GM18951 (cell line): Measurements from ENCODE around the gene EPHA4.

Experiments used
- POLR2A ChIP-seq: IDR thresholded peaks from 4 replicates; pipeline ENCODE4 v1.6.1; 2011; ENCODE audit warnings: mild to moderate bottlenecking; ENCODE audit not compliant: insufficient read length, insufficient read depth; ENCODE audit errors: extremely low read depth
- in situ Hi-C: fragments of 300-500 bp; cut with MboI; formaldehyde crosslinking; loops from one replicate; pipeline ENCODE4 v1.12.0; 2022; ENCODE audit warnings: low sequenced_read_pairs, mixed read lengths, inconsistent platforms; ENCODE audit not compliant: unreplicated experiment

EPHA4 gene

GRCh38 chr2:221572219-221572820, at the start of gene EPHA4:
Gene EPHA4 (minus strand): TSS chr2:221572304. CDS start chr2:221572248, 56 bp downstream.
- no peak for TF ChIP-seq POLR2A
- in situ Hi-C loops: no loop called here

- in situ Hi-C loops: no loop called here
- TF ChIP-seq POLR2A: no peak
Observed at GRCh38 chr2:221618007-221618406, 45.9 kb upstream of the EPHA4 start.

- TF ChIP-seq POLR2A: no peak
- in situ Hi-C loops: no loop called here
Observed at GRCh38 chr2:221616561-221616960, 44.5 kb upstream of the EPHA4 start.

- TF ChIP-seq POLR2A: no peak
- in situ Hi-C loops: no loop called here
Observed at GRCh38 chr2:221614274-221614673, 42.2 kb upstream of the EPHA4 start.

- in situ Hi-C loops: no loop called here
- no peak for TF ChIP-seq POLR2A
Observed at GRCh38 chr2:221612800-221613199, 40.7 kb upstream of the EPHA4 start.

- in situ Hi-C loops: no loop called here
- TF ChIP-seq POLR2A: no peak
Observed at GRCh38 chr2:221612161-221612560, 40.1 kb upstream of the EPHA4 start.

GRCh38 chr2:221610675-221611074, 38.6 kb upstream of the EPHA4 start:
- in situ Hi-C loops: no loop called here
- no peak for TF ChIP-seq POLR2A

GRCh38 chr2:221610255-221610654, 38.2 kb upstream of the EPHA4 start:
- no peak for TF ChIP-seq POLR2A
- in situ Hi-C loops: no loop called here

GRCh38 chr2:221608442-221608841, 36.3 kb upstream of the EPHA4 start:
- TF ChIP-seq POLR2A: no peak
- in situ Hi-C loops: no loop called here

- in situ Hi-C loops: no loop called here
- no peak for TF ChIP-seq POLR2A
Observed at GRCh38 chr2:221606424-221606823, 34.3 kb upstream of the EPHA4 start.

- TF ChIP-seq POLR2A: no peak
- in situ Hi-C loops: no loop called here
Observed at GRCh38 chr2:221605751-221606240, 33.7 kb upstream of the EPHA4 start.

GRCh38 chr2:221602938-221603337, 30.8 kb upstream of the EPHA4 start:
- in situ Hi-C loops: no loop called here
- no peak for TF ChIP-seq POLR2A

GRCh38 chr2:221601376-221601775, 29.3 kb upstream of the EPHA4 start:
- TF ChIP-seq POLR2A: no peak
- in situ Hi-C loops: no loop called here

- in situ Hi-C loops: no loop called here
- no peak for TF ChIP-seq POLR2A
Observed at GRCh38 chr2:221600388-221600787, 28.3 kb upstream of the EPHA4 start.

- TF ChIP-seq POLR2A: no peak
- in situ Hi-C loops: no loop called here
Observed at GRCh38 chr2:221596192-221596591, 24.1 kb upstream of the EPHA4 start.
